Esophagus (tissue), 2 donors: ENCODE data around the gene POLR3C. TPM values are rescaled to one million over a fixed set of nuclear protein-coding genes. Genes with fewer than 3 reads are reported as not detected.

Experiments used
- polyA plus RNA-seq, 2 donors: library from polyadenylated mRNA; stranded (reverse); fragments of 200-250 nt; gene quantifications; one replicate each; pipeline ENCODE4 v1.2.3, GENCODE V29; 2013
- donor health status: healthy with polysubstance abuse.
- donor health status: Bipolar disorder and iron deficiency.

The POLR3C gene
- polyA plus RNA-seq, 2 donors: 9.0 to 15.1 TPM

Other genes starting within 250 kb of the POLR3C start
- gene GPR89A, start 216.2 kb upstream of the POLR3C start, polyA plus RNA-seq: 1 to 10 TPM; 9.5 to 9.7 TPM
- under 1 TPM; 0.04 to 0.05 TPM for gene PDZK1, start 116.8 kb upstream of the POLR3C start, polyA plus RNA-seq
- gene CD160, start 104.7 kb upstream of the POLR3C start, polyA plus RNA-seq: under 1 TPM; 0.05 to 0.71 TPM
- 1 to 10 TPM; 3.4 to 4.8 TPM for gene RNF115, start 105 bp upstream of the POLR3C start, polyA plus RNA-seq
- gene NUDT17, start 21.4 kb downstream of the POLR3C start, polyA plus RNA-seq: 1 to 10 TPM; 1.5 to 2.2 TPM
- gene PIAS3, start 34.9 kb downstream of the POLR3C start, polyA plus RNA-seq: 10 to 100 TPM; 29.8 to 43.6 TPM
- 10 to 100 TPM; 13.9 to 17.0 TPM for gene ANKRD35, start 61.7 kb downstream of the POLR3C start, polyA plus RNA-seq
- 1 to 10 TPM; 1.5 to 1.9 TPM for gene ITGA10, start 85.8 kb downstream of the POLR3C start, polyA plus RNA-seq
- gene PEX11B, start 94.5 kb downstream of the POLR3C start, polyA plus RNA-seq: 10 to 100 TPM; 19.3 to 26.4 TPM
- 100 to 1,000 TPM; 144 to 250 TPM for gene RBM8A, start 103.3 kb downstream of the POLR3C start, polyA plus RNA-seq
- gene LIX1L, start 133.8 kb downstream of the POLR3C start, polyA plus RNA-seq: 1 to 10 TPM; 2.1 to 2.9 TPM
- under 1 TPM; 0.27 to 0.47 TPM for gene ANKRD34A, start 140.4 kb downstream of the POLR3C start, polyA plus RNA-seq
- 10 to 100 TPM; 12.8 to 13.7 TPM for gene POLR3GL, start 140.5 kb downstream of the POLR3C start, polyA plus RNA-seq
- 100 to 1,000 TPM in 1 of 2 donors, 10 to 100 TPM in 1; 77.5 to 235 TPM for gene TXNIP, start 172.4 kb downstream of the POLR3C start, polyA plus RNA-seq
- gene HJV, start 197.5 kb downstream of the POLR3C start, polyA plus RNA-seq: not detected